ENCODE results near the gene SMG6.

- TF ChIP-seq POLR2A (IDR thresholded peaks at IDR 0.05; ENCODE audit: low read length), result no peak
- no peak for TF ChIP-seq GATA1 (IDR thresholded peaks at IDR 0.05; ENCODE audit: low read depth, low read length)
These were observed 31.4 kb downstream of the SMG6 start for GRCh38 chr17:2271985-2272702.

All from erythroblast (primary cell).